Panc1 (cell line): ENCODE data around the gene HOMER2. TPM values are rescaled to one million over a fixed set of nuclear protein-coding genes. Genes with fewer than 3 reads are reported as not detected.

Experiments used
- ATAC-seq: fragments of 200-7000 bp; cut with Tn5 transposase; 2 replicates; pipeline ENCODE4 v1.9.1; 2020; ENCODE audit warnings: mild to moderate bottlenecking, moderate library complexity
- BruUV-seq: library from RNA; stranded (reverse); fragments of 400-500 nt; replicated peaks from 2 replicates; lab custom pipeline; 2021; lab: Mats Ljungman, UMichigan
- CTCF ChIA-PET: fragments of 300-600 bp; sonication (Branson Sonifier 250); formaldehyde crosslinking; loops from one replicate; lab custom pipeline; 2022; ENCODE audit warnings: antibody characterized with exemption; lab: Charles Lee
- POLR2A ChIA-PET: fragments of 300-600 bp; sonication (Branson Sonifier 250); formaldehyde crosslinking; loops from one replicate; lab custom pipeline; 2022; ENCODE audit warnings: antibody characterized with exemption; lab: Charles Lee
- DNase-seq: peaks from one replicate; pipeline ENCODE4 v3.0.0-alpha.2; 2010; ENCODE audit warnings: low read depth, low spot score
- H3K27ac ChIP-seq: 2 replicates; pipeline ENCODE4 v1.5.1; 2011; ENCODE audit warnings: mild to moderate bottlenecking, low read length, inconsistent platforms
- H3K27me3 ChIP-seq: fragments of 200-500 bp; sonication (Bioruptor generic); 2 replicates; pipeline ENCODE4 v1.6.0; 2014; ENCODE audit warnings: low read length, inconsistent platforms; ENCODE audit not compliant: control insufficient read depth, insufficient read depth
- H3K36me3 ChIP-seq: fragments of 200-500 bp; sonication (Bioruptor generic); 2 replicates; pipeline ENCODE4 v1.5.1; 2014; ENCODE audit warnings: inconsistent platforms, mild to moderate bottlenecking, low read length, moderate library complexity; ENCODE audit not compliant: control insufficient read depth, insufficient read depth
- H3K4me1 ChIP-seq: 2 replicates; pipeline ENCODE4 v1.5.1; 2011; ENCODE audit warnings: inconsistent platforms, mild to moderate bottlenecking, low read length, moderate library complexity; ENCODE audit not compliant: control insufficient read depth, insufficient read depth
- H3K4me3 ChIP-seq, 2 experiments: 2 replicates each; pipeline ENCODE4 v1.5.1; 2011 to 2012; ENCODE audit warnings: low read depth in 2 of 2, low read length in 2 of 2, mild to moderate bottlenecking in 2 of 2, inconsistent platforms in 1 of 2, moderate library complexity in 1 of 2
- H3K9me3 ChIP-seq: fragments of 200-500 bp; sonication (Bioruptor generic); 2 replicates; pipeline ENCODE4 v1.5.1; 2014; ENCODE audit warnings: low read depth, mild to moderate bottlenecking, inconsistent platforms, low read length, moderate library complexity; ENCODE audit not compliant: control insufficient read depth, insufficient read depth
- POLR2AphosphoS5 ChIP-seq: IDR thresholded peaks from 2 replicates; pipeline ENCODE4 v1.6.1; 2012; ENCODE audit warnings: mild to moderate bottlenecking, low read depth, low read length, moderate library complexity
- SIN3A ChIP-seq: IDR thresholded peaks from 2 replicates; pipeline ENCODE4 v1.6.1; 2012; ENCODE audit warnings: low read depth, mild to moderate bottlenecking, low read length, moderate library complexity, borderline replicate concordance; ENCODE audit not compliant: insufficient read depth
- TCF7L2 ChIP-seq: IDR thresholded peaks from 2 replicates; pipeline ENCODE4 v1.6.1; 2011; ENCODE audit warnings: mild to moderate bottlenecking, low read depth, low read length, inconsistent platforms
- in situ Hi-C: cut with HindIII; loops from 2 replicates; pipeline ENCODE4 v1.10.0; 2016; ENCODE audit warnings: low sequenced_read_pairs, low pct_unique_long_range_greater_than_20kb
- intact Hi-C: fragments of 100-400 bp; cut with micrococcal nuclease; formaldehyde crosslinking; loops from one replicate; pipeline ENCODE4 v1.10.0; 2022; ENCODE audit not compliant: unreplicated experiment
- total RNA-seq: library from RNA; stranded (reverse); gene quantifications from one replicate; pipeline ENCODE4 v1.2.1, GENCODE V29; 2021; ENCODE audit not compliant: unreplicated experiment
- TF ChIP-seq, protein P1 (sequence below), 2 experiments: IDR thresholded peaks; 2 replicates each; pipeline ENCODE4 v1.6.1; 2011 to 2012; ENCODE audit warnings: low read depth in 2 of 2, control low read depth in 1 of 2, low read length in 1 of 2, mild to moderate bottlenecking in 1 of 2, moderate library complexity in 1 of 2; ENCODE audit not compliant: insufficient read depth in 1 of 2
- TF ChIP-seq, protein P2 (sequence below): fragments of 450-650 bp; IDR thresholded peaks from 2 replicates; pipeline ENCODE4 v1.5.1; 2017; ENCODE audit warnings: mild to moderate bottlenecking

Gene HOMER2
- total RNA-seq, 1 experiment from 2014 or later, result 35.9 TPM

DNA sequence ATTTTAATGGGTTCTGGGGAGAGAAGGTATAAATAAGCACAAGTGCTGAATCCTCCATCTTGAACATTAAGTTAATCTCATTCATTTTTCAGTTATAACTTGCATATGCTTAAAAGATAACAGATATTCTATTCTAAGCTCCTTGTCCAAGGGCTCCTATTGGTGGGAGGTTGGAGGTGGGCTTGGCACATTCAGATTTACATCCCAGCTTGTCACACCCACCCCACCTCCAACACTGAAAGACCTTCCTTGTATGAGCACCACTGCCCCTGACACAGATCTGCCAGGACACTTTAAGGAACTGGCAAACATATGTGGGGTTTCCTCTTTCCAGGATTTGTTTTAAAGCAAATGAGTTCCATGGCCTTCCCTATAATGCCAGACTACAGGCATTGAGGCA, 30.6 kb downstream of the HOMER2 start:
- DNase-seq (no peak), ATAC-seq (no peak)
- TF ChIP-seq, protein P1, sequence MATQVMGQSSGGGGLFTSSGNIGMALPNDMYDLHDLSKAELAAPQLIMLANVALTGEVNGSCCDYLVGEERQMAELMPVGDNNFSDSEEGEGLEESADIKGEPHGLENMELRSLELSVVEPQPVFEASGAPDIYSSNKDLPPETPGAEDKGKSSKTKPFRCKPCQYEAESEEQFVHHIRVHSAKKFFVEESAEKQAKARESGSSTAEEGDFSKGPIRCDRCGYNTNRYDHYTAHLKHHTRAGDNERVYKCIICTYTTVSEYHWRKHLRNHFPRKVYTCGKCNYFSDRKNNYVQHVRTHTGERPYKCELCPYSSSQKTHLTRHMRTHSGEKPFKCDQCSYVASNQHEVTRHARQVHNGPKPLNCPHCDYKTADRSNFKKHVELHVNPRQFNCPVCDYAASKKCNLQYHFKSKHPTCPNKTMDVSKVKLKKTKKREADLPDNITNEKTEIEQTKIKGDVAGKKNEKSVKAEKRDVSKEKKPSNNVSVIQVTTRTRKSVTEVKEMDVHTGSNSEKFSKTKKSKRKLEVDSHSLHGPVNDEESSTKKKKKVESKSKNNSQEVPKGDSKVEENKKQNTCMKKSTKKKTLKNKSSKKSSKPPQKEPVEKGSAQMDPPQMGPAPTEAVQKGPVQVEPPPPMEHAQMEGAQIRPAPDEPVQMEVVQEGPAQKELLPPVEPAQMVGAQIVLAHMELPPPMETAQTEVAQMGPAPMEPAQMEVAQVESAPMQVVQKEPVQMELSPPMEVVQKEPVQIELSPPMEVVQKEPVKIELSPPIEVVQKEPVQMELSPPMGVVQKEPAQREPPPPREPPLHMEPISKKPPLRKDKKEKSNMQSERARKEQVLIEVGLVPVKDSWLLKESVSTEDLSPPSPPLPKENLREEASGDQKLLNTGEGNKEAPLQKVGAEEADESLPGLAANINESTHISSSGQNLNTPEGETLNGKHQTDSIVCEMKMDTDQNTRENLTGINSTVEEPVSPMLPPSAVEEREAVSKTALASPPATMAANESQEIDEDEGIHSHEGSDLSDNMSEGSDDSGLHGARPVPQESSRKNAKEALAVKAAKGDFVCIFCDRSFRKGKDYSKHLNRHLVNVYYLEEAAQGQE (IDR thresholded peaks at IDR 0.05; ENCODE audit: insufficient read depth in 1 of 2, low read depth in 2 of 2, low read length in 1 of 2), result no peak
- TF ChIP-seq SIN3A, result no peak
- no peak for TF ChIP-seq POLR2AphosphoS5
- no peak for TF ChIP-seq TCF7L2
- TF ChIP-seq, protein P2, sequence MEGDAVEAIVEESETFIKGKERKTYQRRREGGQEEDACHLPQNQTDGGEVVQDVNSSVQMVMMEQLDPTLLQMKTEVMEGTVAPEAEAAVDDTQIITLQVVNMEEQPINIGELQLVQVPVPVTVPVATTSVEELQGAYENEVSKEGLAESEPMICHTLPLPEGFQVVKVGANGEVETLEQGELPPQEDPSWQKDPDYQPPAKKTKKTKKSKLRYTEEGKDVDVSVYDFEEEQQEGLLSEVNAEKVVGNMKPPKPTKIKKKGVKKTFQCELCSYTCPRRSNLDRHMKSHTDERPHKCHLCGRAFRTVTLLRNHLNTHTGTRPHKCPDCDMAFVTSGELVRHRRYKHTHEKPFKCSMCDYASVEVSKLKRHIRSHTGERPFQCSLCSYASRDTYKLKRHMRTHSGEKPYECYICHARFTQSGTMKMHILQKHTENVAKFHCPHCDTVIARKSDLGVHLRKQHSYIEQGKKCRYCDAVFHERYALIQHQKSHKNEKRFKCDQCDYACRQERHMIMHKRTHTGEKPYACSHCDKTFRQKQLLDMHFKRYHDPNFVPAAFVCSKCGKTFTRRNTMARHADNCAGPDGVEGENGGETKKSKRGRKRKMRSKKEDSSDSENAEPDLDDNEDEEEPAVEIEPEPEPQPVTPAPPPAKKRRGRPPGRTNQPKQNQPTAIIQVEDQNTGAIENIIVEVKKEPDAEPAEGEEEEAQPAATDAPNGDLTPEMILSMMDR, result no peak
- Histone ChIP-seq H3K36me3 (no peaks in the 10 kb centered on the region), H3K4me1 (no peaks in the 10 kb centered on the region), H3K27me3 (no peaks in the 10 kb centered on the region), H3K9me3 (no peaks in the 10 kb centered on the region), H3K27ac (no peak overlapping the region), H3K4me3 (no peak overlapping the region)
- ChIA-PET POLR2A (interaction anchor here (0.5 kb wide), 1 partner anchor 330 kb away, joined by 4 read pairs; no protein-coding TSS in a partner anchor), CTCF (no interaction called here)
- intact Hi-C loops, result no loop called here
- in situ Hi-C loops, result no loop called here
- BruUV-seq, result no TSS peak

DNA sequence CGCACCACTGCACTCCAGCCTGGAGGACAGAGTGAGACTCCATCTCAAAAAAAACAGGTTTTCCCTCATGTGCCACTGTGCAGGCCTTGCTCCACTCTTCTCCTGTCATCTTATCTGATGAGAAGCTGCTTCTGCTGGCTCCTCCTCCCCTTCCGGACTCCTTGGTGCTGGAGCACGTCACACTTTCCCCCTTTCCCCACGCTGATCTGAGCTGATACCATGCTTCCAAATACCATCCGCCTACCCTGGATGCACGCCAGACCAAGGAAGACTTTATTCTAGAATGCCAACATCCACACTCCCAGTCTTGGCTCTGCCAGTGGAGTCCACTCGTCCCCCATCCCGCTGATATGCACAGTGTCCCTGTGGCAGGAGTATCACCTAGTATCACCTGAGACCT, 31.3 kb downstream of the HOMER2 start:
- in situ Hi-C loops (no loop called here), intact Hi-C loops (no loop called here)
- H3K27ac ChIP-seq, result no peak overlapping the region
- H3K27me3 ChIP-seq, result no peaks in the 10 kb centered on the region
- ATAC-seq (no peak), DNase-seq (no peak)
- BruUV-seq, result no TSS peak
- TF ChIP-seq, protein P2, result no peak
- TF ChIP-seq TCF7L2, result no peak
- TF ChIP-seq, protein P1 (IDR thresholded peaks at IDR 0.05; ENCODE audit: insufficient read depth in 1 of 2, low read depth in 2 of 2, low read length in 1 of 2), result no peak
- TF ChIP-seq POLR2AphosphoS5, result no peak
- TF ChIP-seq SIN3A, result no peak
- H3K36me3 ChIP-seq, result no peaks in the 10 kb centered on the region
- no peak overlapping the region for H3K4me3 ChIP-seq
- no peaks in the 10 kb centered on the region for H3K4me1 ChIP-seq
- CTCF ChIA-PET, result no interaction called here
- no peaks in the 10 kb centered on the region for H3K9me3 ChIP-seq
- POLR2A ChIA-PET, result no interaction called here
